ENCODE results near the gene GNG3.
"Not testable (repeated sequence)": the region's sequence is repeated elsewhere in the genome, so short reads cannot be mapped to it uniquely, and the experiment has no call there.

Gene GNG3

GRCh38 chr11:62682518-62682917 is 25.0 kb upstream of the GNG3 start:
- H3K27me3 ChIP-seq (replicated peaks in 2 of 5; ENCODE audit: control insufficient read depth in 4 of 5, insufficient read depth in 5 of 5, low read length in 4 of 5) = peaks cover 0 to 8% (median 0%) of the 10 kb centered on the region in 5 experiments
- no peaks in the 10 kb centered on the region for H3K9me3 ChIP-seq (ENCODE audit: control extremely low read depth in 1 of 5, control insufficient read depth in 4 of 5, insufficient read depth in 2 of 5, low read depth in 1 of 5, low read length in 4 of 5)
- H3K4me1 ChIP-seq (ENCODE audit: control extremely low read depth in 1 of 4, control insufficient read depth in 4 of 4, insufficient read depth in 4 of 4, low read length in 3 of 4) = peaks cover 2 to 28% (median 16%) of the 10 kb centered on the region in 4 experiments
- 94% methylated on average over 6 of the region's 7 CpGs for WGBS (ENCODE audit: insufficient coverage)
- CTCF ChIA-PET = interaction anchor here (2.9 to 3.3 kb wide), 2 partner anchors 10 to 41 kb away, joined by 9 to 98 read pairs; partner anchors contain the start of gene LRRN4CL
- peaks cover 0 to 7% (median 3%) of the 10 kb centered on the region in 4 experiments for H3K36me3 ChIP-seq (ENCODE audit: control insufficient read depth in 4 of 4, insufficient read depth in 4 of 4, low read length in 3 of 4)
- DNase-seq = no peak
- POLR2A ChIA-PET = interaction anchor here (0.6 kb wide), 1 partner anchor 10 kb away, joined by 3 read pairs; the partner anchor contains the start of gene LBHD1
- no peak overlapping the region for H3K27ac ChIP-seq (ENCODE audit: insufficient read depth in 1 of 2, low read depth in 1 of 2, low read length in 2 of 2, poor library complexity in 1 of 2, severe bottlenecking in 2 of 2)
- H3K4me3 ChIP-seq (ENCODE audit: control insufficient read depth in 1 of 7, extremely low read depth in 1 of 7, insufficient read depth in 4 of 7, low read depth in 2 of 7, low read length in 6 of 7) = no peak overlapping the region

DNA sequence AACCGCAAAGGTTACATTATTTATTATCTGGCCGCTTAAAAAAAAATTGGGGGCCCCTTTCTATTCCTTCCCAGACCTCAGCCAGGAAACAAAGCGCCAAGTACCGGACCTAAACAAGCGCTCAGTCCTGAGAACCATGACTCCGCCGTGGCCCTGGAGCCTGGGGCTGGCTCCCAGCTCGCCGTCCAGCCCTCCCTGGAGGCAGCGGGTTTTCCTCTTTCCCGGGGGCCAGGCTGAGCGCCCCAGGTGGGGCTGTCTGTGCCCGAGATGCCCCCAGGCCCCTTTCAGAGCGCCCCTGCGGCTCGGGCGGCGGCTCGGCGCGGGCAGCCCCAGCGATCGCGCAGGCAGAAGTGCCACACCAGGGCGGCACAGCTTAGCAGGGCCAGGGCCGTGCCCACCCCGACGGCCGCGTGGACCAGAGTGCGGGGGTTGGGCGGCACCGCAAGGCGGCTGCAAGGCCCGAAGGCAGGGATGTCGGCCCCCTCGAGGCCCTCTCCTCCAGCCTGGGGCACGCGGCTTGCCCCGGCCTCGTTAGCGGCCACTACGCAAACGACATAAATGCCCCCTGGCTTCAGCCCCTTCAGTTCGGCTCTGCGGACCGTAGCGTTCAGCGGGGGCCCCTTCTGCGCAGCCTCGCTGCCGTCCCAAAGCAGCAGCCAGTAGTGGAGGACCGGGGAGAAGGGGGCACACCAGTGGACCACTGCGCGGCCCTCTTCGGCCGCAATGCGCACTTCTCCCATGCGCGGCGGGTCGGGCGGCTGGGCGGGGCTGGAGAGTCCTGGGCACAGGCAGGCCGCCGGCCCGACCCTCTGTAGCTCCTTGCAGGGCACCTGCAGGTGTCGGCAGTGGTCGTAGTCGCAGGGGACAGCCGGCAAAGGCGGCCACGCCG is 19.7 kb upstream of the GNG3 start:
- Histone ChIP-seq H3K36me3 (ENCODE audit: control insufficient read depth in 4 of 4, insufficient read depth in 4 of 4, low read length in 3 of 4) (peaks cover 3 to 31% (median 20%) of the 10 kb centered on the region in 4 experiments), H3K27me3 (replicated peaks in 2 of 5; ENCODE audit: control insufficient read depth in 4 of 5, insufficient read depth in 5 of 5, low read length in 4 of 5) (peaks cover 0 to 20% (median 2%) of the 10 kb centered on the region in 5 experiments), H3K4me3 (ENCODE audit: control insufficient read depth in 1 of 7, extremely low read depth in 1 of 7, insufficient read depth in 4 of 7, low read depth in 2 of 7, low read length in 6 of 7) (peak overlapping the region in 3 of 7 experiments; percentile 19 to 60 (median 53)), H3K27ac (ENCODE audit: insufficient read depth in 1 of 2, low read depth in 1 of 2, low read length in 2 of 2, poor library complexity in 1 of 2, severe bottlenecking in 2 of 2) (no peak overlapping the region), H3K4me1 (ENCODE audit: control extremely low read depth in 1 of 4, control insufficient read depth in 4 of 4, insufficient read depth in 4 of 4, low read length in 3 of 4) (peaks cover 0 to 12% (median 5%) of the 10 kb centered on the region in 4 experiments), H3K9me3 (ENCODE audit: control extremely low read depth in 1 of 5, control insufficient read depth in 4 of 5, insufficient read depth in 2 of 5, low read depth in 1 of 5, low read length in 4 of 5) (no peaks in the 10 kb centered on the region)
- DNase-seq = peak in 1 of 3 donors; percentile 27
- POLR2A ChIA-PET = interaction anchor here (0.6 to 1.1 kb wide), 2 partner anchors 16 to 261 kb away, joined by 3 to 5 read pairs; partner anchors contain the start of genes LBHD1 and UQCC3
- WGBS (ENCODE audit: insufficient coverage) = 40% methylated on average over 66 of the region's 74 CpGs
- CTCF ChIA-PET = interaction anchor here (0.9 to 1.3 kb wide), 5 partner anchors 13 to 76 kb away, joined by 3 to 4 read pairs (median 3); partner anchors contain the start of gene ZBTB3

- CTCF ChIA-PET = interaction anchor here (1.3 to 8.7 kb wide), 2 partner anchors 8 to 13 kb away, joined by 4 to 98 read pairs; no protein-coding TSS in a partner anchor
- Histone ChIP-seq H3K27me3 (replicated peaks in 2 of 5; ENCODE audit: control insufficient read depth in 4 of 5, insufficient read depth in 5 of 5, low read length in 4 of 5) (peaks cover 0 to 20% (median 2%) of the 10 kb centered on the region in 5 experiments), H3K4me3 (ENCODE audit: control insufficient read depth in 1 of 7, extremely low read depth in 1 of 7, insufficient read depth in 4 of 7, low read depth in 2 of 7, low read length in 6 of 7) (peak overlapping the region in 1 of 7 experiments; percentile 53), H3K27ac (ENCODE audit: insufficient read depth in 1 of 2, low read depth in 1 of 2, low read length in 2 of 2, poor library complexity in 1 of 2, severe bottlenecking in 2 of 2) (no peak overlapping the region), H3K9me3 (ENCODE audit: control extremely low read depth in 1 of 5, control insufficient read depth in 4 of 5, insufficient read depth in 2 of 5, low read depth in 1 of 5, low read length in 4 of 5) (no peaks in the 10 kb centered on the region), H3K36me3 (ENCODE audit: control insufficient read depth in 4 of 4, insufficient read depth in 4 of 4, low read length in 3 of 4) (peaks cover 3 to 37% (median 25%) of the 10 kb centered on the region in 4 experiments), H3K4me1 (ENCODE audit: control extremely low read depth in 1 of 4, control insufficient read depth in 4 of 4, insufficient read depth in 4 of 4, low read length in 3 of 4) (peaks cover 0 to 12% (median 5%) of the 10 kb centered on the region in 4 experiments)
- POLR2A ChIA-PET = interaction anchor here (0.7 kb wide), 1 partner anchor 123 kb away, joined by 3 read pairs; no protein-coding TSS in a partner anchor
- 100% methylated on average over 1 of the region's 1 CpG for WGBS (ENCODE audit: insufficient coverage)
- no peak for DNase-seq
These were observed 19.0 kb upstream of the GNG3 start for GRCh38 chr11:62688491-62688890.

DNA sequence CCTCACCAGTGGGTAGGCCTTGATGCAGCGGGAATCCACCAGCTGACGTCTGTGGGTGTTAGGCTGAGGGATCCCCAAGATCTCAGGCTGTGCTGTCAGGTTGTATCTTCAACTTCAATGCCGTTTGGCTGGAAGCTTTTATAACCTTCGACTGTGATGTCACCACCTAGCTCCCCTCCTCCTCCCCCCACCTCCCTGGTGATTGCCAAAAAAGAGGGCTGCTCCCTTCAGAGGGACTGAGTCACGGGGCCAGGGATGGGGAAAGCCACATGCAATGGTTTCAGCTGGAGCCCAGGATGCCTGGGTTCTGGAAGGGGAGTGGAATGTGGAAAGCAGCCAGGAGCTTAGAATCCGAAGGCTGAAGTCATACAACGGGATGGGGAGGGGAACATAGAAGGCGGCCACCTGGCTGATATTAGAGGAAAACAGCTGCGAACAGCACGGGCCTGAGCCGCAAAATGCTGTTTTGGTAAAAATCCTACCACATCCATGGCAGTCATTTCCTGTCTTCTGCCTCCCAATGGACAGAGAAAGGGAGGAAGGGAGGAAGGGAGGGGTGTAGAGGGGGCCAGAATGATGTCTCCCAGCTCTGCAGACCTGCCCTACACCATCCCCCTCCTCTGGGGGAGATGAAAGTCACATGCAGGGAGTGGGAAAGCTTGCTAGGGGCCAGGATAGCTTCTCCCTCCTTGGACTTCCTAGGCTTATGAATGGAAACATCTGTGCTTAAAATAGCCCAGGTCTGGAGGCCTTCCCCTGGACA is 17.9 kb upstream of the GNG3 start, which contains the start of gene LRRN4CL:
TSS of gene LRRN4CL (minus strand) at position 110 of the 763 bp plus-strand sequence. CDS start 1,022 bp downstream, outside the sequence.
- POLR2A ChIA-PET = interaction anchor here (0.7 to 1.0 kb wide), 2 partner anchors 118 to 122 kb away, joined by 3 to 8 read pairs; no protein-coding TSS in a partner anchor
- Histone ChIP-seq H3K27me3 (replicated peaks in 2 of 5; ENCODE audit: control insufficient read depth in 4 of 5, insufficient read depth in 5 of 5, low read length in 4 of 5) (peaks cover 0 to 20% (median 2%) of the 10 kb centered on the region in 5 experiments), H3K9me3 (ENCODE audit: control extremely low read depth in 1 of 5, control insufficient read depth in 4 of 5, insufficient read depth in 2 of 5, low read depth in 1 of 5, low read length in 4 of 5) (no peaks in the 10 kb centered on the region), H3K27ac (ENCODE audit: insufficient read depth in 1 of 2, low read depth in 1 of 2, low read length in 2 of 2, poor library complexity in 1 of 2, severe bottlenecking in 2 of 2) (no peak within 1 kb of the TSS), H3K36me3 (ENCODE audit: control insufficient read depth in 4 of 4, insufficient read depth in 4 of 4, low read length in 3 of 4) (peaks cover 3 to 43% (median 27%) of the 10 kb centered on the region in 4 experiments), H3K4me1 (ENCODE audit: control extremely low read depth in 1 of 4, control insufficient read depth in 4 of 4, insufficient read depth in 4 of 4, low read length in 3 of 4) (peaks cover 0 to 12% (median 5%) of the 10 kb centered on the region in 4 experiments), H3K4me3 (ENCODE audit: control insufficient read depth in 1 of 7, extremely low read depth in 1 of 7, insufficient read depth in 4 of 7, low read depth in 2 of 7, low read length in 6 of 7) (no peak within 1 kb of the TSS)
- DNase-seq = no peak
- 88% methylated on average over 7 of the region's 11 CpGs for WGBS (ENCODE audit: insufficient coverage)
- CTCF ChIA-PET = interaction anchor here (1.0 to 8.7 kb wide), 5 partner anchors 9 to 114 kb away, joined by 3 to 98 read pairs (median 5); partner anchors contain the start of gene EML3

DNA sequence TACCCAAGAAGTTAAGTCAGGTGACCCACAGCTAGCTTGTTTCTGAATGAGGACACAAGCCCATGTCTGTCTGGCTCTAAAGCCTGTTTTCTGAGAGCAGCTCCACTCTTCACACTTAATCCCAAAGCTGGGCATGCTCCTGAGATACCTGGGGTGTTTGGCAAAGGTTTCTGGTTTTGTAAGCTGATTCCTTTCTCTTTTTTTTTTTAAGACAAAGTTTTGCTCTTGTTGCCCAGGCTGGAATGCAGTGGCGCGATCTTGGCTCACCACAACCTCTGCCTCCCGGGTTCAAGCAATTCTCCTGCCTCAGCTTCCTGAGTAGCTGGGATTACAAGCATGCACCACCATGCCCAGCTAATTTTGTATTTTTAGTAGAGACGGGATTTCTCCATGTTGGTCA is 13.9 kb upstream of the GNG3 start:
- H3K27ac ChIP-seq (ENCODE audit: insufficient read depth in 1 of 2, low read depth in 1 of 2, low read length in 2 of 2, poor library complexity in 1 of 2, severe bottlenecking in 2 of 2); H3K4me3 ChIP-seq (ENCODE audit: control insufficient read depth in 1 of 7, extremely low read depth in 1 of 7, insufficient read depth in 4 of 7, low read depth in 2 of 7, low read length in 6 of 7); H3K9me3 ChIP-seq (ENCODE audit: control extremely low read depth in 1 of 5, control insufficient read depth in 4 of 5, insufficient read depth in 2 of 5, low read depth in 1 of 5, low read length in 4 of 5); H3K27me3 ChIP-seq (replicated peaks in 2 of 5; ENCODE audit: control insufficient read depth in 4 of 5, insufficient read depth in 5 of 5, low read length in 4 of 5); POLR2A ChIA-PET; DNase-seq; H3K4me1 ChIP-seq (ENCODE audit: control extremely low read depth in 1 of 4, control insufficient read depth in 4 of 4, insufficient read depth in 4 of 4, low read length in 3 of 4): not testable (repeated sequence)
- H3K36me3 ChIP-seq (ENCODE audit: control insufficient read depth in 4 of 4, insufficient read depth in 4 of 4, low read length in 3 of 4) = peaks cover 3 to 46% (median 30%) of the 10 kb centered on the region in 4 experiments
- WGBS (ENCODE audit: insufficient coverage) = no CpG with 5 or more reads among the region's 4 CpGs
- CTCF ChIA-PET = interaction anchor here (0.7 to 8.7 kb wide), 17 partner anchors 8 to 493 kb away, joined by 3 to 98 read pairs (median 9); partner anchors contain the start of genes BSCL2, GNG3, TUT1 and UQCC3

GRCh38 chr11:62694455-62695167 is 12.9 kb upstream of the GNG3 start:
- WGBS (ENCODE audit: insufficient coverage) = 56% methylated on average over 12 of the region's 14 CpGs
- Histone ChIP-seq H3K36me3 (ENCODE audit: control insufficient read depth in 4 of 4, insufficient read depth in 4 of 4, low read length in 3 of 4) (peaks cover 3 to 43% (median 30%) of the 10 kb centered on the region in 4 experiments), H3K4me1 (ENCODE audit: control extremely low read depth in 1 of 4, control insufficient read depth in 4 of 4, insufficient read depth in 4 of 4, low read length in 3 of 4) (no peaks in the 10 kb centered on the region), H3K27me3 (replicated peaks in 2 of 5; ENCODE audit: control insufficient read depth in 4 of 5, insufficient read depth in 5 of 5, low read length in 4 of 5) (no peaks in the 10 kb centered on the region), H3K4me3 (ENCODE audit: control insufficient read depth in 1 of 7, extremely low read depth in 1 of 7, insufficient read depth in 4 of 7, low read depth in 2 of 7, low read length in 6 of 7) (no peak overlapping the region), H3K9me3 (ENCODE audit: control extremely low read depth in 1 of 5, control insufficient read depth in 4 of 5, insufficient read depth in 2 of 5, low read depth in 1 of 5, low read length in 4 of 5) (no peaks in the 10 kb centered on the region), H3K27ac (ENCODE audit: insufficient read depth in 1 of 2, low read depth in 1 of 2, low read length in 2 of 2, poor library complexity in 1 of 2, severe bottlenecking in 2 of 2) (no peak overlapping the region)
- CTCF ChIA-PET = interaction anchor here (0.7 to 8.7 kb wide), 19 partner anchors 9 to 152 kb away, joined by 3 to 98 read pairs (median 8); partner anchors contain the start of genes BSCL2, GNG3, LBHD1 and MTA2
- POLR2A ChIA-PET = no interaction called here
- DNase-seq = peak; percentile 80 to 89 (median 83)

All from common myeloid progenitor, CD34-positive (primary cell).